AG09309 (cell line): ENCODE measurements around the gene INO80E.

Experiments
- DNase-seq: peaks from one replicate; pipeline ENCODE4 v3.0.0-alpha.2; 2010; ENCODE audit warnings: low read depth
- H3K4me3 ChIP-seq: 2 replicates; pipeline ENCODE4 v1.5.1; 2011; ENCODE audit warnings: mild to moderate bottlenecking, low read depth, low read length, moderate library complexity; ENCODE audit not compliant: control insufficient read depth
- CTCF ChIP-seq: IDR thresholded peaks from 2 replicates; pipeline ENCODE4 v1.5.1; 2011; ENCODE audit warnings: mild to moderate bottlenecking, low read depth, low read length, inconsistent platforms; ENCODE audit not compliant: insufficient read depth, control insufficient read depth; ENCODE audit errors: missing control alignments

The INO80E gene

GRCh38 chr16:29961127-29961478 lies 34.9 kb upstream of the INO80E start:
- no peak for TF ChIP-seq CTCF
- peak overlapping the region; percentile 79 for H3K4me3 ChIP-seq
- DNase-seq, result no peak

- peak; percentile 37 for DNase-seq
- TF ChIP-seq CTCF, result peak; percentile 40
- peak within 1 kb of the TSS; percentile 79 for H3K4me3 ChIP-seq
Observed at GRCh38 chr16:29961479-29962343, 34.3 kb upstream of the INO80E start, which contains the start of gene TMEM219. Gene TMEM219, plus strand, starts transcription at chr16:29962079. Its CDS starts 1,065 bp downstream, at chr16:29963144.

GRCh38 chr16:29962344-29962994 lies 33.6 kb upstream of the INO80E start:
- no peak for DNase-seq
- no peak for TF ChIP-seq CTCF
- H3K4me3 ChIP-seq, result peak overlapping the region; percentile 79

GRCh38 chr16:29963021-29963743 lies 32.9 kb upstream of the INO80E start:
- no peak for TF ChIP-seq CTCF
- peak overlapping the region; percentile 79 for H3K4me3 ChIP-seq
- DNase-seq, result no peak

- TF ChIP-seq CTCF, result no peak
- H3K4me3 ChIP-seq, result no peak overlapping the region
- DNase-seq, result no peak
Observed at GRCh38 chr16:29968205-29968604, 27.8 kb upstream of the INO80E start.

GRCh38 chr16:29971304-29971703 lies 24.7 kb upstream of the INO80E start:
- no peak overlapping the region for H3K4me3 ChIP-seq
- no peak for TF ChIP-seq CTCF
- DNase-seq, result no peak
